H9 (cell line): ENCODE results near the gene CAPN5. TPM values are rescaled to one million over a fixed set of nuclear protein-coding genes. Genes with fewer than 3 reads are reported as not detected.

Source experiments
- DNase-seq: peaks from one replicate; pipeline ENCODE4 v3.0.0-alpha.2; 2017
- H2AFZ ChIP-seq: one replicate; pipeline ENCODE4 v1.6.1; 2013; ENCODE audit warnings: mild to moderate bottlenecking, low read length, control low read depth, moderate library complexity
- H2AK5ac ChIP-seq: 2 replicates; pipeline ENCODE4 v1.6.1; 2013; ENCODE audit warnings: low read length, control low read depth, mixed read lengths; ENCODE audit not compliant: insufficient read length
- H2BK120ac ChIP-seq: one replicate; pipeline ENCODE4 v1.6.1; 2013; ENCODE audit warnings: low read depth, mild to moderate bottlenecking, low read length, control low read depth, inconsistent platforms; ENCODE audit not compliant: poor library complexity, severe bottlenecking
- H2BK12ac ChIP-seq: 2 replicates; pipeline ENCODE4 v1.6.1; 2013; ENCODE audit warnings: low read length, control low read depth, mixed read lengths, low read depth; ENCODE audit not compliant: insufficient read length
- H2BK15ac ChIP-seq: 2 replicates; pipeline ENCODE4 v1.6.1; 2013; ENCODE audit warnings: low read depth, low read length, control low read depth
- H2BK20ac ChIP-seq: one replicate; pipeline ENCODE4 v1.6.1; 2013; ENCODE audit warnings: low read depth, mild to moderate bottlenecking, low read length, control low read depth, inconsistent platforms; ENCODE audit not compliant: poor library complexity, severe bottlenecking
- H2BK5ac ChIP-seq: 2 replicates; pipeline ENCODE4 v1.6.1; 2013; ENCODE audit warnings: low read length, control low read depth, mixed read lengths; ENCODE audit not compliant: insufficient read length
- H3K14ac ChIP-seq: 2 replicates; pipeline ENCODE4 v1.6.1; 2013; ENCODE audit warnings: low read length, control low read depth; ENCODE audit not compliant: insufficient read depth
- H3K18ac ChIP-seq: 2 replicates; pipeline ENCODE4 v1.6.1; 2013; ENCODE audit warnings: low read depth, mild to moderate bottlenecking, mixed read lengths, low read length, control low read depth; ENCODE audit not compliant: insufficient read length
- H3K23ac ChIP-seq: 2 replicates; pipeline ENCODE4 v1.6.1; 2013; ENCODE audit warnings: low read length, control low read depth, mixed read lengths, low read depth; ENCODE audit not compliant: insufficient read length
- H3K23me2 ChIP-seq: 2 replicates; pipeline ENCODE4 v1.6.1; 2013; ENCODE audit warnings: low read depth, mild to moderate bottlenecking, mixed read lengths, low read length, control low read depth; ENCODE audit not compliant: insufficient read length, poor library complexity, severe bottlenecking
- H3K27ac ChIP-seq: 2 replicates; pipeline ENCODE4 v1.5.1; 2013; ENCODE audit warnings: low read length, control low read depth, mixed read lengths, low read depth; ENCODE audit not compliant: insufficient read length
- H3K27me3 ChIP-seq: 2 replicates; pipeline ENCODE4 v1.6.1; 2013; ENCODE audit warnings: low read length, control low read depth, inconsistent platforms; ENCODE audit not compliant: insufficient read depth
- H3K4ac ChIP-seq: 2 replicates; pipeline ENCODE4 v1.6.1; 2013; ENCODE audit warnings: low read depth, mild to moderate bottlenecking, control low read depth, inconsistent platforms, low read length, moderate library complexity
- H3K4me1 ChIP-seq: 2 replicates; pipeline ENCODE4 v1.6.1; 2013; ENCODE audit warnings: low read length, control low read depth, inconsistent platforms; ENCODE audit not compliant: insufficient read depth
- H3K4me2 ChIP-seq: 2 replicates; pipeline ENCODE4 v1.6.1; 2013; ENCODE audit warnings: low read length, control low read depth, mixed read lengths; ENCODE audit not compliant: insufficient read length, insufficient read depth
- H3K56ac ChIP-seq: 2 replicates; pipeline ENCODE4 v1.6.1; 2013; ENCODE audit warnings: low read depth, mild to moderate bottlenecking, mixed read lengths, low read length, control low read depth; ENCODE audit not compliant: insufficient read length
- H3K79me1 ChIP-seq: 2 replicates; pipeline ENCODE4 v1.6.1; 2013; ENCODE audit warnings: low read depth, mild to moderate bottlenecking, moderate library complexity, low read length, control low read depth, inconsistent platforms; ENCODE audit not compliant: insufficient read depth, poor library complexity, severe bottlenecking
- H3K79me2 ChIP-seq: 2 replicates; pipeline ENCODE4 v1.6.1; 2013; ENCODE audit warnings: low read length, control low read depth, inconsistent platforms; ENCODE audit not compliant: insufficient read depth
- H3K9ac ChIP-seq: 2 replicates; pipeline ENCODE4 v1.6.1; 2013; ENCODE audit warnings: low read length, control low read depth, mixed read lengths; ENCODE audit not compliant: insufficient read length; ENCODE audit errors: extremely low read depth
- H3K9me3 ChIP-seq: one replicate; pipeline ENCODE4 v1.6.1; 2013; ENCODE audit warnings: low read depth, low read length, inconsistent platforms; ENCODE audit not compliant: control insufficient read depth
- H3T11ph ChIP-seq: one replicate; pipeline ENCODE4 v1.6.1; 2013; ENCODE audit warnings: mild to moderate bottlenecking, low read length, control low read depth, inconsistent platforms
- H4K20me1 ChIP-seq: one replicate; pipeline ENCODE4 v1.6.1; 2013; ENCODE audit not compliant: control insufficient read depth, insufficient read length, insufficient read depth
- H4K5ac ChIP-seq: 2 replicates; pipeline ENCODE4 v1.6.1; 2013; ENCODE audit warnings: low read depth, mild to moderate bottlenecking, mixed read lengths, low read length, control low read depth; ENCODE audit not compliant: insufficient read length
- H4K8ac ChIP-seq: replicated peaks from 2 replicates; pipeline ENCODE4 v1.6.1; 2013; ENCODE audit warnings: low read length, control low read depth, mixed read lengths, low read depth; ENCODE audit not compliant: insufficient read length
- H4K91ac ChIP-seq: 2 replicates; pipeline ENCODE4 v1.6.1; 2013; ENCODE audit warnings: low read depth, mild to moderate bottlenecking, moderate library complexity, mixed read lengths, low read length, control low read depth; ENCODE audit not compliant: insufficient read length
- H3K27ac Mint-ChIP-seq, 3 experiments: 2 replicates in 2 of 3; 3 replicates in 1 of 3; pipeline ENCODE4 v1.8.0; 2020 to 2021; ENCODE audit warnings: mixed read lengths in 3 of 3, mild to moderate bottlenecking in 1 of 3, moderate library complexity in 1 of 3
- H3K27me3 Mint-ChIP-seq: 2 replicates; pipeline ENCODE4 v1.8.0; 2021; ENCODE audit warnings: low read depth, mild to moderate bottlenecking, moderate library complexity, mixed read lengths
- H3K36me3 Mint-ChIP-seq, 3 experiments: 2 replicates in 2 of 3; 3 replicates in 1 of 3; pipeline ENCODE4 v1.8.0; 2020 to 2021; ENCODE audit warnings: low read depth in 3 of 3, mixed read lengths in 3 of 3; ENCODE audit not compliant: insufficient read depth in 1 of 3
- H3K4me1 Mint-ChIP-seq, 2 experiments: 2 replicates each; pipeline ENCODE4 v1.8.0; 2020; ENCODE audit warnings: mixed read lengths in 2 of 2
- H3K4me3 Mint-ChIP-seq, 2 experiments: 2 replicates in 1 of 2; 3 replicates in 1 of 2; pipeline ENCODE4 v1.8.0; 2020 to 2021; ENCODE audit warnings: mild to moderate bottlenecking in 2 of 2, mixed read lengths in 2 of 2, moderate library complexity in 1 of 2
- H3K9me3 Mint-ChIP-seq, 2 experiments: 2 replicates in 1 of 2; 3 replicates in 1 of 2; pipeline ENCODE4 v1.8.0; 2020; ENCODE audit warnings: mild to moderate bottlenecking in 2 of 2, mixed read lengths in 2 of 2, moderate library complexity in 1 of 2
- WGBS: extraction: QIAGEN DNeasy Blood & Tissue Kit; methylation state at CpG from one replicate; pipeline ENCODE4 v1.1.7; 2013; ENCODE audit warnings: missing lambda C conversion rate, low lambda C conversion rate, mixed read lengths; ENCODE audit not compliant: insufficient read length; ENCODE audit errors: extremely low coverage; 5-methylcytosine and 5-hydroxymethylcytosine counted together
- total RNA-seq: library from RNA; stranded (reverse); gene quantifications from 2 replicates; pipeline ENCODE4 v1.2.1, GENCODE V29; 2021
- TF ChIP-seq, protein P1 (sequence below): fragments of 200-600 bp; sonication (generic); conservative IDR thresholded peaks from 3 replicates; pipeline ENCODE4 v1.8.0; 2021; ENCODE audit warnings: antibody characterized with exemption, mild to moderate bottlenecking

CAPN5 gene
- total RNA-seq, 1 experiment from 2014 or later: 16.7 TPM

DNA sequence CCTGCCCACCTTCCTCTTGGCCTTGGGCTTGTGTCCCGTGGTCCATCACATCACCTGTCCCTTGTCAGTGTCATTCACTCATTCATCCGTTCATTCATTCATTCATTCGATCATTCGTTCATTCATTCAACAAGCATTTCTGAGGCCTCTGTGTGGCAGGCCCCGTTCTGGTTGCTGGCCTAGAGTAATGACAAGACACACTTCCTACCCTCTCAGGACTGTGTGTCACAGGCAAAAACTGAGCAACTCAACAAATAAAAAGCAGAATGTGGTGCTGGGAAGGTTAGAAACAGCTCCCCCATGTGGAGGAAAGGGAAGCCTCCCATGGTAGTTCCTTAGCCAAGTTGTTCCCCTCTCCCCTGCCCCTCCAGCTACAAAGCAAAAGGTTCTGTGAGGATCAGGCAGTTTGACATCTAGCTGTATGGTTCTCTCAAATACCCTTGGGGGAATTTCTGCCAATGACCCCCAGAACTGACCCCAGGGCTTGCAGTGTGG, 34.3 kb downstream of the CAPN5 start:
- Histone ChIP-seq H3K23ac (no peak overlapping the region), H3K18ac (no peak overlapping the region), H3T11ph (no peak overlapping the region), H3K4ac (no peak overlapping the region), H2BK12ac (no peak overlapping the region), H2AFZ (no peak overlapping the region), H2BK5ac (no peak overlapping the region), H3K27ac (no peak overlapping the region), H4K91ac (no peak overlapping the region), H3K79me2 (no peaks in the 10 kb centered on the region), H2AK5ac (no peak overlapping the region), H4K5ac (no peak overlapping the region), H3K27me3 (no peaks in the 10 kb centered on the region), H3K56ac (no peak overlapping the region), H4K20me1 (no peaks in the 10 kb centered on the region), H3K23me2 (no peaks in the 10 kb centered on the region), H3K79me1 (no peaks in the 10 kb centered on the region), H2BK20ac (no peak overlapping the region), H2BK15ac (no peak overlapping the region), H2BK120ac (no peak overlapping the region), H4K8ac (no peak overlapping the region), H3K14ac (no peak overlapping the region), H3K4me2 (no peak overlapping the region), H3K9ac (no peak overlapping the region), H3K9me3 (no peaks in the 10 kb centered on the region), H3K4me1 (no peaks in the 10 kb centered on the region)
- Mint-ChIP-seq H3K4me3 (no peak overlapping the region), H3K27me3 (peaks cover 2% of the 10 kb centered on the region; the same call in 1 of the 2 replicates), H3K9me3 (peaks cover 4 to 8% of the 10 kb centered on the region in 2 experiments; a peak in 4 of 5 replicates), H3K36me3 (peaks cover 8 to 15% (median 10%) of the 10 kb centered on the region in 3 experiments; a peak in 6 of 7 replicates), H3K4me1 (peaks cover 0 to 5% of the 10 kb centered on the region in 2 experiments; a peak in 2 of 4 replicates), H3K27ac (no peak overlapping the region)
- WGBS: no CpG with 5 or more reads among the region's 5 CpGs
- no peak for DNase-seq
- TF ChIP-seq, protein P1, sequence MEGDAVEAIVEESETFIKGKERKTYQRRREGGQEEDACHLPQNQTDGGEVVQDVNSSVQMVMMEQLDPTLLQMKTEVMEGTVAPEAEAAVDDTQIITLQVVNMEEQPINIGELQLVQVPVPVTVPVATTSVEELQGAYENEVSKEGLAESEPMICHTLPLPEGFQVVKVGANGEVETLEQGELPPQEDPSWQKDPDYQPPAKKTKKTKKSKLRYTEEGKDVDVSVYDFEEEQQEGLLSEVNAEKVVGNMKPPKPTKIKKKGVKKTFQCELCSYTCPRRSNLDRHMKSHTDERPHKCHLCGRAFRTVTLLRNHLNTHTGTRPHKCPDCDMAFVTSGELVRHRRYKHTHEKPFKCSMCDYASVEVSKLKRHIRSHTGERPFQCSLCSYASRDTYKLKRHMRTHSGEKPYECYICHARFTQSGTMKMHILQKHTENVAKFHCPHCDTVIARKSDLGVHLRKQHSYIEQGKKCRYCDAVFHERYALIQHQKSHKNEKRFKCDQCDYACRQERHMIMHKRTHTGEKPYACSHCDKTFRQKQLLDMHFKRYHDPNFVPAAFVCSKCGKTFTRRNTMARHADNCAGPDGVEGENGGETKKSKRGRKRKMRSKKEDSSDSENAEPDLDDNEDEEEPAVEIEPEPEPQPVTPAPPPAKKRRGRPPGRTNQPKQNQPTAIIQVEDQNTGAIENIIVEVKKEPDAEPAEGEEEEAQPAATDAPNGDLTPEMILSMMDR: peak; percentile 79
